AG09309 (cell line): ENCODE data around the gene NOXA1.
"Not testable (repeated sequence)": the region's sequence is repeated elsewhere in the genome, so short reads cannot be mapped to it uniquely, and the experiment has no call there.

Experiments used
- DNase-seq: peaks from one replicate; pipeline ENCODE4 v3.0.0-alpha.2; 2010; ENCODE audit warnings: low read depth
- H3K4me3 ChIP-seq: 2 replicates; pipeline ENCODE4 v1.5.1; 2011; ENCODE audit warnings: mild to moderate bottlenecking, low read depth, low read length, moderate library complexity; ENCODE audit not compliant: control insufficient read depth
- TF ChIP-seq, protein P1 (sequence below): IDR thresholded peaks from 2 replicates; pipeline ENCODE4 v1.5.1; 2011; ENCODE audit warnings: mild to moderate bottlenecking, low read depth, low read length, inconsistent platforms; ENCODE audit not compliant: insufficient read depth, control insufficient read depth; ENCODE audit errors: missing control alignments

The NOXA1 gene, protein sequence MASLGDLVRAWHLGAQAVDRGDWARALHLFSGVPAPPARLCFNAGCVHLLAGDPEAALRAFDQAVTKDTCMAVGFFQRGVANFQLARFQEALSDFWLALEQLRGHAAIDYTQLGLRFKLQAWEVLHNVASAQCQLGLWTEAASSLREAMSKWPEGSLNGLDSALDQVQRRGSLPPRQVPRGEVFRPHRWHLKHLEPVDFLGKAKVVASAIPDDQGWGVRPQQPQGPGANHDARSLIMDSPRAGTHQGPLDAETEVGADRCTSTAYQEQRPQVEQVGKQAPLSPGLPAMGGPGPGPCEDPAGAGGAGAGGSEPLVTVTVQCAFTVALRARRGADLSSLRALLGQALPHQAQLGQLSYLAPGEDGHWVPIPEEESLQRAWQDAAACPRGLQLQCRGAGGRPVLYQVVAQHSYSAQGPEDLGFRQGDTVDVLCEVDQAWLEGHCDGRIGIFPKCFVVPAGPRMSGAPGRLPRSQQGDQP

DNA sequence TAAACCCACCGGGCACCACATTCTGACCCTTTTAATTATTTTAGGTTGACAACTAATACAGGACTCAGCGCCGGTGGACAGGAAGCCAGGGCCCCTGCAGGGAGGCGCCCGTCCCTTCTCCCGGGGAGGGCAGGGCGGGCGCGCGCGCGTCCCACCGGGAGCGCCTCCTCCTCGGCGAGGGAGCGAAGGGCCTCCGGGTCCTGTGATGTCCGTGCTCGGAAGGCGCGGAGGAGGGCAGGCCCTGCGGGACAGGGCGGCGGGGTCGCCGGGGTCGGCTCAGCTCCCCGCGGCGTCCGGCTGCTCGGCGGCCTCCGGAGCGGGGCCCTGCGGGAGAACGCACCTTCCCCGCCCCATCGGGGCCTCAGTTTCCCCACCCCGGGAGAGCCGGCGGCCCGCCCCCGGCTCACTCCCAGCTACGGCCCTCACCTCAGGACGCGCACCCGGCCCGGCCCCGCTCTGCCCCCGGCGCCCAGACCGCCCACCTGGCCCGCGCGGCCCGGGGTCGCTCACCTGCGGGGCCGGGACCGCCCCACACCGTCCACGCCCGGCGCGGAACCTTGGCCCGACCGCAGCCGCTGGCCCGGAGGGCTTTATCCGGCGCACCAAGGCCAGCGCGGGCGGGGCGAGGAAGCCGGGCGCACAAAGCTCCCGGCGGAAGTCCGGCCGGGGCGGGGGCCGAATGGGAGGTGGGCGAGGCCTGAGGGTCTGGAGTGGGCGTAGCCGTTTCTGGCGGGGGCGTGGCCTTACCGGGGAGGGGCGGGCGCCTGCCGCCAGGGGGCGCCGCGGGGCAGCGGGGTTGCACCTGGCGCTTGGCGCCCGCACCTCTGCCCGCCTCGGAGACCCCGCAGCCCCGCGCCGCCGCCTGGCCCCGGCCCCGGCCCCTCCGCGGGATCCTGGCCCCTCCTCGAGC, at the start of gene NOXA1, which contains the start of gene EXD3:
NOXA1 (plus strand) TSS at position 790 of the 910 bp plus-strand sequence. CDS start 137 bp downstream, outside the sequence.
EXD3 (minus strand) TSS at position 559 of the 910 bp plus-strand sequence. CDS start 27,805 bp downstream, outside the sequence.
- TF ChIP-seq, protein P1, sequence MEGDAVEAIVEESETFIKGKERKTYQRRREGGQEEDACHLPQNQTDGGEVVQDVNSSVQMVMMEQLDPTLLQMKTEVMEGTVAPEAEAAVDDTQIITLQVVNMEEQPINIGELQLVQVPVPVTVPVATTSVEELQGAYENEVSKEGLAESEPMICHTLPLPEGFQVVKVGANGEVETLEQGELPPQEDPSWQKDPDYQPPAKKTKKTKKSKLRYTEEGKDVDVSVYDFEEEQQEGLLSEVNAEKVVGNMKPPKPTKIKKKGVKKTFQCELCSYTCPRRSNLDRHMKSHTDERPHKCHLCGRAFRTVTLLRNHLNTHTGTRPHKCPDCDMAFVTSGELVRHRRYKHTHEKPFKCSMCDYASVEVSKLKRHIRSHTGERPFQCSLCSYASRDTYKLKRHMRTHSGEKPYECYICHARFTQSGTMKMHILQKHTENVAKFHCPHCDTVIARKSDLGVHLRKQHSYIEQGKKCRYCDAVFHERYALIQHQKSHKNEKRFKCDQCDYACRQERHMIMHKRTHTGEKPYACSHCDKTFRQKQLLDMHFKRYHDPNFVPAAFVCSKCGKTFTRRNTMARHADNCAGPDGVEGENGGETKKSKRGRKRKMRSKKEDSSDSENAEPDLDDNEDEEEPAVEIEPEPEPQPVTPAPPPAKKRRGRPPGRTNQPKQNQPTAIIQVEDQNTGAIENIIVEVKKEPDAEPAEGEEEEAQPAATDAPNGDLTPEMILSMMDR: peak; percentile 48
- peak; percentile 52 for DNase-seq
- H3K4me3 ChIP-seq: peak within 1 kb of the TSS; percentile 52

DNA sequence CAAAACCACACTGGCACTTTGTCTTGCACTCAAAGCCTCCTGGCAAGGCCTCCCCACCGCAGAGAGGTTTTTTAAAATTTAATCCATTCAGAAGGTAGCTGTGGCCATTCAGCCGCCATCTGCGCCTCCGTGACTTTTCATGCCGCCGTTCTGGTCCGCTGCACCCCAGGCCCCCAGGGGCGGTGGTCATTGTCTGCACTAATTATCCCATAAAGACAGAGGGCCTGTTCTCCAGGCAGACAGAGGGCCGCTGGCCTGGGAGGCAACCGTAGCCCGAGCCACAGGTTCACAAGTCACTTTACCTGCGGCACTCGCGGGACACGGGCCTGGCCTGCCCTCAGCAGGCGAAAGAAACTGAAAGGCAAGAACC, 49.6 kb upstream of the NOXA1 start:
- TF ChIP-seq, protein P1: no peak
- no peak overlapping the region for H3K4me3 ChIP-seq
- DNase-seq: no peak

DNA sequence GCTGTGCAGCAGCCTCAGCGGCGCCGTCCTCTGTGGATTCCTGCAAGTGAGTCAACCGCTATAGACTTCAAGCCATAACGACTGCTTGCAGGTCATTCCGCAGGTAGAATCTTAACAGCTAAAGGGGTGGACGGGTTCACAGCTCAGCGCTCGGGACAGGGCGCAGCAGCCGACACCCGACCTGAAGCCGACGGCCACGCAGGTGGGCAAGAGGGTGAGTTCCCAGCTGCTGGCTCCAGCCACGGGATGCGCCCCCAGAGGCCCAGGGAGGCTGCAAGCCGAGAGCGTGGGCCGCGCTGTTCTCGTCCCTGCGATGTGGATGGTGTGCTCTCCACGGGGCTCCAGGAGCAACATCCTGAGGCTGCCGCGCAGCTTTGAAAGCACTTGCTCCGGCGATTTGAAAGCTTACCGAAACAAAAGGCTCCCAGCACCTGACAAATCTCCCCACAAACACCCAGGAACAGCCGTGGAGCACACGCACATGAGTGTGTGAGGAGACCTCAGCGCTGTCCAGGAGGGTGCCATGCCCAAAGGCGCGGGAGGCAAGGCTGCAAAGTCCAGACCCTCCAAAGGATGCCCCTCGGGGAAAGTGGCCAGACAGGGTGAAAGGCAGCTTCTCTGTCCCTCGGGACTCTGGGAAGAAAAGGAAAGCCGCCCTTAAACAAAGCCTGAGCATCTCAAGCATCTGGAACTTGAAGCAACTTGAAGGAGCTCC, 48.9 kb upstream of the NOXA1 start:
- no peak for DNase-seq

DNA sequence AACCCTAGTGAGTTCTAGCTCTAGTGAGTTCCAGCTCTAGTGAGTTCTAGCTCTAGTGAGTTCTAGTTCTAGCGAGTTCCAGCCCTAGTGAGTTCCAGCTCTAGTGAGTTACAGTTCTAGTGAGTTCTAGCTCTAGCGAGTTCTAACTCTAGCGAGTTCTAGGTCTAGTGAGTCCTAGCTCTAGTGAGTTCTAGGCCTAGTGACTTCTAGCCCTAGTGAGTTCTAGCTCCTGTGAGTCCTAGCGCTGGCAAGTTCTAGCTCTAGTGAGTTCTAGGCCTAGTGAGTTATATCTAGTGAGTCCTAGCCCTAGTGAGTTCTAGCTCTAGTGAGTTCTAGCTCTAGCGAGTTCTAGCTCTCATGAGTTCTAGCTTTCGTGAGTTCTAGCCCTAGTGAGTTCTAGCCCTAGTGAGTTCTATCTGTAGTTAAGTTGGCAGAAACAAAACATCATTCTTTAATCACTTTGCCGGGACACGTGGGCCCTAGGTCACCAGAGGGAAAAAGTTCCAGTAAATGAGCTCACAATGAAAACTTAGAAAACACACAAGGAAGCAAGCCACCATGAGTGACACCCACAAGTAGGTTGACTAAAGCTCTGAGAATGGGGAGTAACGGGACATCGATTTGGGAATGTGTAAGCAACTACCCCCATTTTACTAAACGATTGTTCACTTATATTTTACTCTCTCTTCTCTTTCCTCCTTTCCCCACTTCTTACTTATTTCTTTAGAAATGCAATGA, 47.7 kb upstream of the NOXA1 start:
- no peak for DNase-seq
- TF ChIP-seq, protein P1: no peak
- H3K4me3 ChIP-seq: no peak overlapping the region

More for the DNA sequence above, 48.9 kb upstream of the NOXA1 start:
- H3K4me3 ChIP-seq: no peak overlapping the region
- TF ChIP-seq, protein P1: no peak

DNA sequence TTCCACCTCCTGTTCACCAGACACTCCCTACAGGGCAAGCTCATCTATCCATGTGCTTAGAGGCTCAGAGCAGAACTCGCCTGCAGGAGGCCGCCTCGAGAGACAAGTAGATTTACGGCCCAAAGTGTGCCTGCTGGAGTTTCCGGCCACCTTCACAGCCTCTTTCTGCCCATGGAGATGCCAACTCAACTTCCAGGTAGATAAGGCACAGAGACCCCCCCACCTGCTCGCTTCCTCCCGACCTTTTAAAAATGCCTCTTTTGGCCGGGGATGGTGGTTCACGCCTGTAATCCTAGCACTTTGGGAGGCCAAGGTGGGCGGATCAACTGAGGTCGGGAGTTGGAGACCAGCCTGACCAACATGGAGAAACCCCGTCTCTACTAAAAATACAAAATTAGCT, 46.8 kb upstream of the NOXA1 start:
- TF ChIP-seq, protein P1: no peak
- H3K4me3 ChIP-seq: no peak overlapping the region
- no peak for DNase-seq

DNA sequence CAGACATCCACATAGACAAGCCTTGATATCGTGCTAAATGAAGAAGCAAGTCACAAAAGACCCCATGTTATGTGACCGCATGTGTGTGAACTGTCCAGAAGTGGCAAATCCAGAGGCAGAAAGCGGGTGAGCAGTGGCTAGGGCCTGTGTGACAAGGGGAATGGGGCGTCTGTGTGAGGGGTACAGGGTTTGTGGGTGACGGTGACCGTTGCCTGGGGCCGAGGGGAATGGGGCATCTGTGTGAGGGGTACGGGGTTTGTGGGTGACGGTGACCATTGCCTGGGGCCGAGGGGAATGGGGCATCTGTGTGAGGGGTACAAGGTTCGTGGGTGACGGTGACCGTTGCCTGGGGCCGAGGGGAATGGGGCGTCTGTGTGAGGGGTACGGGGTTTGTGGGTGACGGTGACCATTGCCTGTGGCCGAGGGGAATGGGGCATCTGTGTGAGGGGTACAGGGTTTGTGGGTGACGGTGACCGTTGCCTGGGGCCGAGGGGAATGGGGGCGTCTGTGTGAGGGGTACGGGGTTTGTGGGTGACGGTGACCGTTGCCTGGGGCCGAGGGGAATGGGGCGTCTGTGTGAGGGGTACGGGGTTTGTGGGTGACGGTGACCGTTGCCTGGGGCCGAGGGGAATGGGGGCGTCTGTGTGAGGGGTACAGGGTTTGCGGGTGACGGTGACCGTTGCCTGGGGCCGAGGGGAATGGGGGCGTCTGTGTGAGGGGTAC, 44.3 kb upstream of the NOXA1 start:
- H3K4me3 ChIP-seq, DNase-seq: not testable (repeated sequence)
